C4-2B (cell line): ENCODE results near the gene ARL17B.

Source experiments
- CTCF ChIP-seq: fragments of 450-650 bp; conservative IDR thresholded peaks from 2 replicates; pipeline ENCODE4 v1.5.1; 2017; ENCODE audit warnings: mild to moderate bottlenecking
- ZFX ChIP-seq: fragments of 450-650 bp; IDR thresholded peaks from 2 replicates; pipeline ENCODE4 v1.6.1; 2017

DNA sequence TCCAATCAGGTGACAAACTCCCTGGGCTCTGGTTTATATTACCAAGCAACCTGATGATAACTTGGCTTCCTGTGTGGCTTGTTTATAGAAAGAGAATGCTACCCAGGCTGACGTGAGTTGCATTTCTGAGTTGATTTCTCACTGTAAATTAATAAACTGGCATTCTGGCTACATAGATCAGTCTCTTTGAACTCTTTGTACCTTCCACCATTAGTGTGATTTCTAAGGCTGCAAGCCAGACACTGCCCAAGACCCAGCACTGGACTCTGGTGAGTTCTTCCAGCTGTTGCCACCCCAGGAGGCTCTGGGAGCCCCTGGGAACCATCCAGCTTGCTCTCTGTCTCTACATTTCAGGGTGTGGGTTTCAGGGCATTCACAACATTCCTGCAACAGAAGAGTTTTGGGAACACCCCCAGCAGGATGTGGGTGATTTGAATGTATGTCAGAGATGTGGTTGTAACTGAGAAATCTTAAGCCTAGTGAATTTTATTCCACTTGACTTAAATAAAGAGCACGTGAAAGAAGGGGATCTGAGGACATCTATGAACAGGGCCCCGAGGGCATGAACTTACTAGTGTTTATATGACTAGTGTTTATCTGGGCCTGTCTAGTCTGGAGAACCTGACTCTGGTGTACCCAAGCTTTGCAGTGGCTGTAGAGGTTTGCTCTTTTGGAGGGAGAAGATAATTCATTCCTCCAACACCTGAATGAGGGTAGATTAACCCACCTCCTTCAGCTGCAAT is 96.9 kb downstream of the ARL17B start:
- TF ChIP-seq CTCF (no peak), ZFX (no peak)
